HFFc6 (cell line): ENCODE data around the gene SYNPO2. TPM values are rescaled to one million over a fixed set of nuclear protein-coding genes. Genes with fewer than 3 reads are reported as not detected.

Source experiments
- DNase-seq: peaks from one replicate; pipeline ENCODE4 v3.0.0-alpha.2; 2018
- H3K27ac Mint-ChIP-seq: 2 replicates; pipeline ENCODE4 v1.8.0; 2020; ENCODE audit warnings: mild to moderate bottlenecking, mixed read lengths
- H3K27me3 Mint-ChIP-seq: 2 replicates; pipeline ENCODE4 v1.8.0; 2021; ENCODE audit warnings: mild to moderate bottlenecking, moderate library complexity, mixed read lengths; ENCODE audit not compliant: insufficient read depth
- H3K36me3 Mint-ChIP-seq: 2 replicates; pipeline ENCODE4 v1.8.0; 2021; ENCODE audit warnings: low read depth, mixed read lengths
- H3K4me1 Mint-ChIP-seq: 2 replicates; pipeline ENCODE4 v1.8.0; 2020; ENCODE audit warnings: low read depth, mixed read lengths
- H3K4me3 Mint-ChIP-seq: 2 replicates; pipeline ENCODE4 v1.8.0; 2020; ENCODE audit warnings: mild to moderate bottlenecking, moderate library complexity, mixed read lengths
- H3K9me3 Mint-ChIP-seq: 2 replicates; pipeline ENCODE4 v1.8.0; 2020; ENCODE audit warnings: mild to moderate bottlenecking, mixed read lengths
- CTCF ChIP-seq: fragments of 200-600 bp; sonication (generic); IDR thresholded peaks from 2 replicates; pipeline ENCODE4 v1.5.0; 2021; ENCODE audit warnings: antibody characterized with exemption, mild to moderate bottlenecking
- total RNA-seq, 6 experiments: library from RNA; stranded (reverse); fragmentation: NEBNext Ultra II Directional; extraction: Animal tissue kit (Norgen Biotek cat#: 25700); gene quantifications; 2 replicates in 1 of 6; 3 replicates in 5 of 6; pipeline ENCODE4 v1.2.3, GENCODE V29; 2021

Gene SYNPO2
- total RNA-seq, 6 experiments from 2014 or later = 11.6 to 36.7 (median 12.0) TPM

GRCh38 chr4:119068529-119068962 is 179.9 kb downstream of the SYNPO2 start:
- H3K4me1 Mint-ChIP-seq = peaks cover 15% of the 10 kb centered on the region

GRCh38 chr4:119070301-119070700 is 181.6 kb downstream of the SYNPO2 start:
- no peak for DNase-seq
- H3K27ac Mint-ChIP-seq = no peak overlapping the region
- H3K36me3 Mint-ChIP-seq = peaks cover 5% of the 10 kb centered on the region; the same call in 1 of the 2 replicates
- no peak overlapping the region for H3K4me3 Mint-ChIP-seq
- H3K4me1 Mint-ChIP-seq = peaks cover 15% of the 10 kb centered on the region
- no peaks in the 10 kb centered on the region; the same call in 1 of the 2 replicates for H3K9me3 Mint-ChIP-seq
- peaks cover 4% of the 10 kb centered on the region; the same call in 1 of the 2 replicates for H3K27me3 Mint-ChIP-seq
- no peak for TF ChIP-seq CTCF

More at GRCh38 chr4:119068529-119068962, 179.9 kb downstream of the SYNPO2 start:
- H3K27me3 Mint-ChIP-seq = peaks cover 4% of the 10 kb centered on the region; the same call in 1 of the 2 replicates
- H3K36me3 Mint-ChIP-seq = peaks cover 5% of the 10 kb centered on the region; the same call in 1 of the 2 replicates
- TF ChIP-seq CTCF = no peak
- no peak overlapping the region for H3K4me3 Mint-ChIP-seq
- peak; percentile 53 for DNase-seq
- no peaks in the 10 kb centered on the region; the same call in 1 of the 2 replicates for H3K9me3 Mint-ChIP-seq
- peak overlapping the region; percentile 12; the same call in 1 of the 2 replicates for H3K27ac Mint-ChIP-seq

GRCh38 chr4:119080721-119081541 is 192.3 kb downstream of the SYNPO2 start:
- H3K9me3 Mint-ChIP-seq = no peaks in the 10 kb centered on the region
- DNase-seq = peak; percentile 31
- H3K27ac Mint-ChIP-seq = peak overlapping the region; percentile 14

GRCh38 chr4:119081542-119081859 is 192.8 kb downstream of the SYNPO2 start:
- H3K27me3 Mint-ChIP-seq = no peaks in the 10 kb centered on the region
- no peaks in the 10 kb centered on the region for H3K9me3 Mint-ChIP-seq
- no peak overlapping the region for H3K27ac Mint-ChIP-seq
- H3K36me3 Mint-ChIP-seq = no peaks in the 10 kb centered on the region; the same call in 1 of the 2 replicates
- peaks cover 29% of the 10 kb centered on the region for H3K4me1 Mint-ChIP-seq
- no peak for TF ChIP-seq CTCF
- no peak overlapping the region for H3K4me3 Mint-ChIP-seq
- no peak for DNase-seq

More at GRCh38 chr4:119080721-119081541, 192.3 kb downstream of the SYNPO2 start:
- no peak for TF ChIP-seq CTCF
- H3K36me3 Mint-ChIP-seq = no peaks in the 10 kb centered on the region; the same call in 1 of the 2 replicates
- no peak overlapping the region for H3K4me3 Mint-ChIP-seq
- peaks cover 25% of the 10 kb centered on the region for H3K4me1 Mint-ChIP-seq
- H3K27me3 Mint-ChIP-seq = no peaks in the 10 kb centered on the region

- Mint-ChIP-seq H3K9me3 (no peaks in the 10 kb centered on the region), H3K4me1 (peaks cover 34% of the 10 kb centered on the region), H3K36me3 (no peaks in the 10 kb centered on the region; the same call in 1 of the 2 replicates), H3K27ac (no peak overlapping the region; the same call in 1 of the 2 replicates), H3K27me3 (no peaks in the 10 kb centered on the region), H3K4me3 (no peak overlapping the region)
- DNase-seq = no peak
- no peak for TF ChIP-seq CTCF
Measured at GRCh38 chr4:119081943-119082342, 193.3 kb downstream of the SYNPO2 start.
